Activated CD8-positive, alpha-beta memory T cell treated with anti-CD3 and anti-CD28 coated beads for 24 hours (primary cell): ENCODE data around the gene TNFRSF1B.
"Not testable (repeated sequence)": the region's sequence is repeated elsewhere in the genome, so short reads cannot be mapped to it uniquely, and the experiment has no call there.

Experiments
- DNase-seq: peaks from one replicate; pipeline ENCODE4 v3.0.0-alpha.2; 2020

TNFRSF1B gene

DNA sequence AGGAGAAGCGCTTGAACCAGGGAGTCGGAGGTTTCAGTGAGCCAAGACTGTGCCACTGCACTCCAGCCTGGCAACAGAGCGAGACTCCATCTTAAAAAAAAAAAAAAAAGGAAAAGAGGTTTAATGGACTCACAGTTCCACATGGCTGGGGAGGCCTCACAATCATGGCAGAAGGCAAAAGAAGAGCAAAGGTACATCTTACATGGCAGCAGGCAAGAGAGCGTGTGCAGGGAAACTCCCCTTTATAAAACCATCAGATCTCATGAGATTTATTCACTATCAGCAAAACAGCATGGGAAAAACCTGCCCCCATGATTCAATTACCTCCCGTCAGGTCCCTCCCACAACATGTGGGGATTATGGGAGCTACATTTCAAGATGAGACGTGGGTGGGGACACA, 57.3 kb downstream of the TNFRSF1B start:
- not testable (repeated sequence) for DNase-seq

DNA sequence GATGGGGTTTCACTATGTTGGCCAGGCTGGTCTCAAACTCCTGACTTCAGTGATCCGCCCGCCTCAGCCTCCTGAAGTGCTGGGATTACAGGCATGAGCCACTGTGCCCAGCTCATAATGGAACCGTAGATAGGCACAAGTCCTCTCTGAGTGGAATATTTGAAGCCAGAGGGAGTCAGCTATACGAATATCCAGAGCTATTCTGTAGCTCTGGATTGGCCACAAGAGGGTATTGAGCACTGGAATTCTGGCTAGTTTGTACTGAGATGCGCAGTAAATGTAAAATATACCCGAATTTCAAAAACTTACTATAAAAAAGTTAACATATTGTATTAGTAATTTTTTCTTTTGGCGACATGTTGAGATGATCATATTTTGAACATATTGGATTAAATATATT, 62.2 kb downstream of the TNFRSF1B start:
- DNase-seq: no peak

DNA sequence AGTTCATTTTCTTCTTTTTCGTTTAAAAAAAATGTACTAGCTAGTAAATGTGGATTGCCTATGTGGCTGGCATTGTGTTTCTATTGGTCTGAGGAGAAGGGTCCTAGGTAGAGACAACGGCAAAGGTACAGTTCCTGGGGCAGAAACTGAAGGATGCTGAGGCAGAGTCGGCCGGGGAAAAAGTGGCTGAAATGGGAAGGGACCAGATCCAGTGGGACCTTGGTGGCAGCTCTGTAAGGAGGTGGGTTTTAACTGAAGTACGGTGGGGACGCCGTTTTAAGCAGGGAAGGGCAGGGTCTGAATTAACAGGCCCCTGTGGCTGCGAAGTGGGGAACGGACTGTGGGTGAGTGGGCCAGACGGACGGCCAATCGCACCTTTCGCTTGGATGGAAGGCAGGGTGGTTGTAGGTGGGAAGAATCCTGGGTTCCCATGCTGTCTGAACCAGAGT, 62.6 kb downstream of the TNFRSF1B start:
- no peak for DNase-seq

DNA sequence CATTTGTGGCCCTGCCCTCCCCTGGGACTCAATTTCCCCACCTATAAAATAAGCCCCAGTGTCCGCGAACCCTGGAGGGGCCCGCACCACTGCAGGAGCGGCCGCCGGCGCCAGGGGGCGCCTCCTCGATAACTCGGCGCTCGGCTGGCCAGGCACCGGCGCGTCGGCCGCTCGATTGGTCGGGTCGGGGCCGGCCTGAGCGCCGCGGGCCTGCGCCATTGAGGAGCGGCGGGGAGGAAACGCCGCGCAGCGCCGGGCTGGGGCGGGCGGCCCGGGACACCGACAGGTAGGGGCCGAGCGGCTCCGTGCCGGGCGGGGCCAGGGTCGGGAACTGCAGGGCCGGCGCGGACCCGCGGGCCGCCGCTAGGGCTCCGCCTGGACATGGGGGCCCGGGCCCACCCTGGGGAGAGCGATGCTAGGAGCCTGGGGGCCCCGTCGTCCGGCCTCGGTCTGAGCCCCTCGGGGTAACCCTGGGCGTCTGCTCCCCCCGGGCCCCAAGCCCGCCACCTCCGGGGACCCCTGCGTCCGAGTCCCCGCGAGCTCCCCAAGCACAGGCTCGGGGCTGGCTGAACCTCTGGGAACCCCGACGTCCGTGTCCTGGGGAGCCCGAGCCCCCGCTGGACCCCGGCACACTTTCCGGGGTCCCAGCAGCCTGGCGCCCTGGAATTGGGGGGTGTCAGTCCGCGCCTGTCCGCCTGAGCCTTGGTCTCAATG, 63.2 kb downstream of the TNFRSF1B start, which contains the start of gene VPS13D:
TSS of gene VPS13D (plus strand) at position 196 of the 714 bp plus-strand sequence. CDS start 4,237 bp downstream, outside the sequence.
- DNase-seq: peak; percentile 94

DNA sequence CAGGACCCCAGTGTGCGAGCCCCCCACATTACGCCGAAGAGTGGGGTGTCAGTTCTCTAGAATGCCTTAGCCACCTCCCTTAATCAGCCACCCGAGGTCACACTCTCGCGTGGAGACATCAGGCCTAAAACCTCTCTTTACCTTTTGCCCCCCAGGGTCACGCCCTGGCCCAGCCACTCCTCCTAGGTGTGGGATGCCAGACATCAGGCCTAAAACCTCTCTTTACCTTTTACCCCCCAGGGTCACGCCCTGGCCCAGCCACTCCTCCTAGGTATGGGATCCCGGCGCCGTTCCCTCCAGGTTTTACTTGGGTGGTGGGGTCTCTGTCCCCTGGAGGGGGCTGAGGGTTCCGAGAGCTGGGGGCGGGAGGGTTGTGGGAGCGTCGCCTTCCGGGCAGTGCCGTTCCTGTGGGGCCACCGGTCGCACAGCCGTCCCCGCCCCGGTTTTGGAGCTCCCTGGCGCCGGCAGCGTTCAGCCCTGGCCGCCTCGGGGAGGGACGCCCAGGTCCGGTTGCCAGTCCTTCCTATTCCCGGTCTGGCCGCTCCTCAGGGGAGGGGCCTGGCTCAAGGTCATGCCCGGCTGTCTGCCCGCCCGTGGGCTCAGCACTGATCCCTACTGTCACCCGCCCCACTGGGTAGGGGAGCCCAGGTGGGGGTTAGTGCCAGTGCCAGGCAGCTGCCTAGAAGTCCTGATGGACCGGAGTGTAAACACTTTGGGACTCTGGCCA, 63.9 kb downstream of the TNFRSF1B start:
- DNase-seq: peak; percentile 63

DNA sequence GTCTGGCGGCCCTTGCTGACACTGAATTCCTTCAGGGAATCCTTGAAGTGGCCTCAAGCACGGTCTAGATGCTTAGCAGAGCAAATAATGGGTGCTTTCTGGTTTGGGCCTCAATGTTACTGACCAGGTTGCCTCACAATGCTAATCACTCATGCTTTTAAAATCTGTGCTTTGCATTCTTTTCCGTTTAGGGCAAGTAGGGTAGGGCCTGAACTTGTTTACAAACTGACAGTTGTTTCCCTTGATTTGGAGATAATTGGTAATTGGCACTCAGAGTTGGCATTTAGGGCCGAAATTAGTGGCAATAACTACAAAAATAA, 64.4 kb downstream of the TNFRSF1B start:
- no peak for DNase-seq

DNA sequence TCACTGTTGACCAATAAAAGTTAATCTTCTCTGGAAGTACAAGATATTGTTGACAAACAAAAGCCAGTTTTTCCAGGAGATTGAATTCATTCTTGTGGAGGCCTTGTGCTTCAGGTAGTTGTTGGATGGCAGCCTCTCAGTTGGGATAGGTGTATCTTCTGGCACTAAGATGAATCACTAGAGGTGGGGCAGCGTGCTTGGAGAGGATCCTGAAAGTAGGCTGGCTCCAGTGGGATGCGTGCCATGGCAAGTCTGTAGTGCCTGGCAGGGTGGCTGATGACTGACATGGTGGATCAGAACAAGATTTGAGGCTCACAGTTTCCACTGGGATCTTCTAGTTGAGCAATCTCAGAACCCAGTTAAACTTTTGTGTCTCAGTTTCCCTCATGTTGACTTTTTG, 65.4 kb downstream of the TNFRSF1B start:
- no peak for DNase-seq

DNA sequence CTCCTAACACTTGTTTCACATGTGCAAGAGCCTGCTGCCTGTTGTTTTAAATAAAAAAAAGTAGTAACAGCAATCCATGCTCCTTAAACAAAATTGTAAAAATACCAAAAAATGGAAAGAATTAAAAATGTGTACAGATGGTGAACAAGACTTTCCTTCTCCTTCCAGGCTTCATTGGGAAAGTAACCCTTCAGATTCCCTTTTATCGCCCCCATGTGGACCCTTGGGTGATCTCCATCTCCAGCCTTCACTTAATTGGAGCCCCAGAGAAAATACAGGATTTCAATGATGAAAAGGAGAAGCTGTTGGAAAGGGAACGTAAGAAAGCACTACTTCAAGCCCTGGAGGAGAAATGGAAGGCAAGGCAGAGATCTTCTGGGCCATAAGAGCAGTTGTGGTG, 77.3 kb downstream of the TNFRSF1B start:
- DNase-seq: no peak

DNA sequence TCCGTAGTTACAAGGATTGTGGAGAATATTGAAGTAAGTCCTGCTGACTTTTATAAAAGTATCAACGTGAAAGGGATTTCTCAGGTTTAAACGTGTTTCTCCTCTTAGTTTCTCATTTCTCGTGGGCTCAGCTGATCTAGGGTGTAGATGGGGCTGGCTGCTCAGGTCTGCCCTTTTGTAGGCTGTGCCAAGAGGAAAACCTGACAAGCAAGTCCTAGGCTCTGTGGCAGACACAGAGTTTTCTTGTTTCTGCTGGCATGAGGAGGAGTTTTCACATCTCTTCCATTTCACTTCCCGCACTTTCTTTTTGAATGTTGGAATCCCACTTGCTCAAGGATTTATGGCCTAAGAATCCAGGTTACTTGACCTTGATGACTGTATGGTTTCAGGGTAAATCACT, 77.8 kb downstream of the TNFRSF1B start:
- no peak for DNase-seq

DNA sequence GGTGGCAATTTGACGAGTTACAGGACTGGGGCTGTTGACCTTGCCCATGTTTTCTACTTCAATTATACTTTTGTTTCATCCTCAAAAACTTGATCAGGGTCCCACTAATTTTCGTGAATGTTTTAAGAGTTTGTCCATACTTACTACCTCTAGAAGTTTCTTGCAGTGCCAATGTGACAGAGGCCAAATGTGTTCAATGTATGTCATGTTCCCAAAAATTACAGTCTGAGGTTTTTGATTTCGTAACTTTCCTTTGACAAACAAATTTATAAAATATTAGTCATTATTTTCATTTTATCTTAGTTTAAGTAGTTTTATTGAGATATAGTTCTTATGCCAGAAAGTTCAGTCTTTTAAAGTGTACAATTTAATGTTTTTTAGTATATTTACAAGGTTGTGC, 78.3 kb downstream of the TNFRSF1B start:
- DNase-seq: no peak

DNA sequence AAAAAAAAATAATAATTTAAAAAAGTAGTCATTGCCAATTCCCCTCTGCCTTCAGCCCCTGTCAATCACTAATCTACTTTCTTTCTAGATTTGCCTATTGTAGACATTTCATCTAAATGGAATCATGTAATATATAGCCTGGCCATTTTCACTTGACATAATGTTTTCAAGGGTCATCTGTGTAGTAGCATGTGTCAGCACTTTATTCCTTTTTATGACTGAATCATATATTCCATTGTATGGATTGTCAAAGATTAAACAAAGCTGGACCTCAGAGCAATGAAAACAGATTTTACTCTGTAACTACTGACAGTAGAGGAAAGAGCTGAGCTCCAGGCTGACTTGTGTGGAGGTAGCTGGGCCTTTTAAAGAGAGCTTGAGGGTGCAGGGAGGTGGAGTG, 78.9 kb downstream of the TNFRSF1B start:
- DNase-seq: no peak

DNA sequence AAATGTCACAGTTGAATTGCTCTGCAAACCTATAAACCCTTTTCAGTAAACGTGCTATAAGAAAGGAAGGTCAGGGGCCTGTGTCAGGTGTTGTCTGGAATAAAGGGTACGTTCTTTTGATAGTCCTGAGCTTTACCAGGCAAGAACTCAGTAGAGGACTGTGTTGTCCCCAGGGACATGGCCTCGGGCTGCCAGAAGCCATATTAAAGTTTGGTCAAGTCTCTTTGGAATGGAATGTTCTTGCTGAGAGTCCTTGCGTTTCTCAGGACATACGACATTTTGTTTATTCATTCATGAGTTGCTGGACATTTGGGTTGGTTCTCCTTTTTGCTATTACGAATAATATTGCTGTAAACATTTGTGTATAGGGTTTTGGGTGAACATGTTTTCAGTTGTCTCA, 79.8 kb downstream of the TNFRSF1B start:
- no peak for DNase-seq

DNA sequence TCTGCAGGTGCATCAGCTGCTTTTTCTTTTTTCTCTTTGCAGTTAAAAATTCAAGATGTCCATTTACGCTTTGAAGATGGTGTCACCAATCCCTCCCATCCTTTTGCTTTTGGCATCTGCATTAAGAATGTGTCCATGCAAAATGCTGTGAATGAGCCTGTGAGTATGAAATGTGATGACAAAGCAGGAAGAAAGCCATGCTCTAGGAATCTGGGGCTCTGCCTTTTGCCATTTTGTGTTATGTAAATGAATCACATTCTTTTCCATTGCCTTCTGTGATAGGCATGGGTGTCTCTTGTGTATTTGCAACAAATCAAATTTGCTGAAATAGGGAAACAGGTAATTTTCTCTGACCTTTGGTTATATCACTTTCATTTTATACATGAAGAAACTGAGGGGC, 82.4 kb downstream of the TNFRSF1B start:
- no peak for DNase-seq

DNA sequence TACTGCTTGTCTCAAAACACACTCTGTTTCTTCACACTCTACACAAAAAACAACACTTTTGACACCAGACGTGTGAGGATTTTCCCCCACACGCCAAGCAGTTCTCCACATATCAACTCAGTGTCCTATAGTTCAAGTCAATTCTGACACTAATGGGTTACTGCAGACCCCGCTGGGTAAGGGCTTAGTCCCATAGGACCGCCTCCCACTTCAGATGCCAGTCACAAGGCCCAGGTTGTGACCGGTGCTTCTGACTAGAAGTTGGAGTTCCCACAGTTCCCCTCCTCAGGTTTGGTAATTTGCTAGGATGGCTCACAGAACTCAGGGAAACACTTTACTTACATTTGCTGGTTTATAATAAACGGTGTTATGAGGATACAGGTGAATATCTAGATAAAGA, 83.0 kb downstream of the TNFRSF1B start:
- no peak for DNase-seq

DNA sequence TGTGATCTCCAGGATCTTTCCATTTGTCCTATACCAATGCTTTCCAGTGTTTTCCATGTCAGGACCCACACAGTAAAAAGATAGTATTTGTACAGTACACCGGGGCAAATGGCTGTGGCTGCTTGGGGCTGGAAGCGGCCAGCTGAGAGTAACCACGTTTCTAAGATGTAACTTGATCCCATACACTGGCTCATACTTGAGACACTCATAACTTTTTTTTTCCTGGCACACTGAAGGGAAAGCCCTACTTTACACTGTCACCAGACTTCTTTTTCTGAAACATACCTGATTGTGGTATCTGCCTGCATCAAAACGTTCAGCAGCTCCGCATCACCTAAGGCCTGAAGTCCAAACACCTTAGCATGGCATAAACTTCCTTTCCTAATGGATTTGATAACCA, 84.7 kb downstream of the TNFRSF1B start:
- DNase-seq: no peak

DNA sequence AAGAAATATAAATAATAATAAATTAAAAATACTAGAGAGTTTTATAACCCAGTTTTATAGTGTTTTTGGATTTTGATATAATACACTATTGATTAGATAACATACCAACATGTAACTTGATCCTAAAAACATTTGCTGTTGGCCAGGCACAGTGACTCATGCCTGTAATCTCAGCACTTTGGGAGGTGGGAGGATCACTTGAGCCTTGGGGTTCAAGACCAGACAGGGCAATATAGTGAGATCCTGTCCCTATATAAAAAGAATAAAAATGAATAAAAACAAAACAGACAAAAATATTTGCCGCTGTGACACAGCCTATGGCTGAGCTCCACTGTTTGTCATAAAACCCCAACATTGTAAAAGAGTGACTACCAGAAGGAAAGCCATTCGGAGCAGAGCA, 89.1 kb downstream of the TNFRSF1B start:
- DNase-seq: no peak

DNA sequence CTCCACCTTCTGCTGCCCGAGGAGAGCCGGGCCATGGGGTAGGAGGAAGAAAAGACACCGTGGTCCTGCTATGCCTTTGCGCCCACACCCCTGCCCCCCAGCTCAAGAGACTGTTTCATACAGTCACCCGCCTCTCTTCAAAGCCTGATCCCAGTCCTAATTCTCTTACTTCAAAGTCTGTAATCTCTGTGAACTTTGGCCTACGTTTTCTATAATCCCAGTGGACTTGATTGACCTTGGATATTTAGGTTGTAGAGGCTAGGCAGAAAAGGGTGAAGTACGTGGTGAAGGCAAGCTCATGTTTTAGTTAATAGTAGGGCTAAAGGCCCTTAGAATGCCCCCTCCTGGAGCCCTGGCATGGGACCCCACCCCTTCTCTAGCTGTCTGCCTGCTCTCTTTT, 91.5 kb downstream of the TNFRSF1B start:
- DNase-seq: no peak
